ENCODE results near the gene EBF4. TPM values are rescaled to one million over a fixed set of nuclear protein-coding genes. Genes with fewer than 3 reads are reported as not detected.

EBF4 gene
- total and polyA plus RNA-seq, 10 of the 15 experiments (the other 5 are each of a cell fraction or from before 2014, with no cell fraction given) = 0.13 TPM; not detected in 9

DNA sequence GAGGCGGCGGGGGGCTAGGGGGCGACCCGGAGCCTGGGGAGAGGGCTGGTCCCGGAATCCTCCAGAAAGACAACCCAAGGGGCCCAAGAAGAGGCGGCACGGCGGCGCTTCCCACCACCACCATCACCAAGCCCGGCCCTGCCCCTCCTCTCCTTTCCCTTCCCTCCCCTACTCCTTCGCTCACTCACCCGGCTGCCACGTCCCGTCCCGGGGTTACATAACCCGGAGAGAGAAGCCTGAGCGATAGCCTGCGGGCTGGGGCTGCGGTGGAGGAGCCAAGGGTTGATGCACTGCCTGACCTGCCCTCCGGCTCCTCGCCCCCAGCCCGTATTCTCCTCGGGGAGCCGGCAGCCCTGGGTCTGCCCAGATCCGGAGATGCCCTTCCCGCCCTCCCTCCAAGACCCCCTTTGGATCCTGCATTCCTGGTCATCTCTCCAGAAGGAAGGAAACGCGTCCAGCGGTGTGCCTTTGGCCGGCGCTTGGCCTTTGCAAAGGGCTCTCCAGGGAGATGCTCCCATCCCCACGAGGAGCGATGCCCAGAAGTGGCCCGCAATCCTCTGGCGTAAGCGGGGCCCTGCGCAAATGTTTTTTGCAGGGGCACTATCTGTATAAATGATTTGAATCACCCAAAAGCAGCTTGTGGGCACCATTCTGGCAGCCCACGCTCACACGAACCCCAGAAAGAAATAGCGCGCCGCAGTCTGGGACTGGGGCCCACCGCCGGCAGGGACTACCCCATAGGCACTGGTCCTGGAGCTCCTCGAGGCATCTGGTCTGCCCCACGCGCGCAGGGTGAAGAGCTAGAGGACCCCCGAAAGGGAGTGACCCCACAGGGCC is 112.5 kb downstream of the EBF4 start:
- H3K36me3 ChIP-seq (ENCODE audit: control insufficient read depth in 2 of 2, insufficient read depth in 2 of 2, low read length in 1 of 2) = no peaks in the 10 kb centered on the region
- no peak overlapping the region for H3K4me3 ChIP-seq
- H2AFZ ChIP-seq (ENCODE audit: control insufficient read depth, low read depth, low read length) = no peak overlapping the region
- no TSS peak for BruUV-seq (replicated peaks)
- no peaks in the 10 kb centered on the region for H3K79me2 ChIP-seq (ENCODE audit: control insufficient read depth, insufficient read depth, low read length)
- H3K9ac ChIP-seq (ENCODE audit: control insufficient read depth, insufficient read depth, low read length) = no peak overlapping the region
- SMC1A ChIA-PET (ENCODE audit: uncharacterized antibody, unreplicated experiment) = no interaction called here
- ATAC-seq (no peak), DNase-seq (ENCODE audit: low read depth, low spot score) (no peak), FAIRE-seq (no peak)
- RAD21 ChIA-PET (ENCODE audit: unreplicated experiment) = no interaction called here
- no peaks in the 10 kb centered on the region for H3K4me1 ChIP-seq (ENCODE audit: control insufficient read depth, insufficient read depth, low read length)
- no peaks in the 10 kb centered on the region for H4K20me1 ChIP-seq (ENCODE audit: control insufficient read depth, insufficient read depth)
- CTCF ChIA-PET = no interaction called here
- WGBS (ENCODE audit: insufficient coverage, insufficient replicate concordance, low lambda C conversion rate, missing lambda C conversion rate) = 49% methylated on average over 36 of the region's 49 CpGs
- TF ChIP-seq POLR2AphosphoS5 (IDR thresholded peaks at IDR 0.05; ENCODE audit: low read length) (no peak), CREM (IDR thresholded peaks at IDR 0.05; ENCODE audit: low read depth) (no peak), KLF5 (IDR thresholded peaks at IDR 0.05; ENCODE audit: partially characterized antibody) (no peak), SMAD1 (IDR thresholded peaks at IDR 0.05; ENCODE audit: low read depth, partially characterized antibody) (no peak), BHLHE40 (IDR thresholded peaks at IDR 0.05; ENCODE audit: borderline replicate concordance in 1 of 2, low read depth in 2 of 2, low read length in 1 of 2) (no peak), RB1 (IDR thresholded peaks at IDR 0.05; ENCODE audit: borderline replicate concordance) (no peak), BCL11A (IDR thresholded peaks at IDR 0.05; ENCODE audit: low read depth, low read length) (no peak), ZNF217 (IDR thresholded peaks at IDR 0.05) (no peak), MEF2A (IDR thresholded peaks at IDR 0.05; ENCODE audit: insufficient read depth, low read depth, low read length) (no peak), POLR2AphosphoS2 (IDR thresholded peaks at IDR 0.05; ENCODE audit: low read depth, low read length) (no peak), NFYA (IDR thresholded peaks at IDR 0.05; ENCODE audit: borderline replicate concordance, low read depth, low read length) (no peak), GABPA (IDR thresholded peaks at IDR 0.05; ENCODE audit: low read depth) (no peak), PAX5 (IDR thresholded peaks at IDR 0.05; ENCODE audit: borderline replicate concordance, low read depth, low read length) (no peak)
- TF ChIP-seq, protein P1, sequence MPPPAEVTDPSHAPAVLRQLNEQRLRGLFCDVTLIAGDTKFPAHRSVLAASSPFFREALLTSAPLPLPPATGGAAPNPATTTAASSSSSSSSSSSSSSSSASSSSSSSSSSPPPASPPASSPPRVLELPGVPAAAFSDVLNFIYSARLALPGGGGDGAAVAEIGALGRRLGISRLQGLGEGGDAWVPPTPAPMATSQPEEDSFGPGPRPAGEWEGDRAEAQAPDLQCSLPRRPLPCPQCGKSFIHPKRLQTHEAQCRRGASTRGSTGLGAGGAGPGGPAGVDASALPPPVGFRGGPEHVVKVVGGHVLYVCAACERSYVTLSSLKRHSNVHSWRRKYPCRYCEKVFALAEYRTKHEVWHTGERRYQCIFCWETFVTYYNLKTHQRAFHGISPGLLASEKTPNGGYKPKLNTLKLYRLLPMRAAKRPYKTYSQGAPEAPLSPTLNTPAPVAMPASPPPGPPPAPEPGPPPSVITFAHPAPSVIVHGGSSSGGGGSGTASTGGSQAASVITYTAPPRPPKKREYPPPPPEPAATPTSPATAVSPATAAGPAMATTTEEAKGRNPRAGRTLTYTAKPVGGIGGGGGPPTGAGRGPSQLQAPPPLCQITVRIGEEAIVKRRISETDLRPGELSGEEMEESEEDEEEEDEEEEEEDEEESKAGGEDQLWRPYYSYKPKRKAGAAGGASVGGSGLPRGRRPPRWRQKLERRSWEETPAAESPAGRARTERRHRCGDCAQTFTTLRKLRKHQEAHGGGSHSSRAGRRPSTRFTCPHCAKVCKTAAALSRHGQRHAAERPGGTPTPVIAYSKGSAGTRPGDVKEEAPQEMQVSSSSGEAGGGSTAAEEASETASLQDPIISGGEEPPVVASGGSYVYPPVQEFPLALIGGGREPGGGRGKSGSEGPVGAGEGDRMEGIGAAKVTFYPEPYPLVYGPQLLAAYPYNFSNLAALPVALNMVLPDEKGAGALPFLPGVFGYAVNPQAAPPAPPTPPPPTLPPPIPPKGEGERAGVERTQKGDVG (CRISPR knock-in tag; IDR thresholded peaks at IDR 0.05) = no peak
- H3K9me3 ChIP-seq (replicated peaks; ENCODE audit: control insufficient read depth, insufficient read depth, low read length) = no peaks in the 10 kb centered on the region
- POLR2A ChIA-PET = no interaction called here
- intact Hi-C loops (cut with micrococcal nuclease; ENCODE audit: unreplicated experiment) (no loop called here), in situ Hi-C loops (cut with MboI) (no loop called here)
- H3K4me2 ChIP-seq (ENCODE audit: control insufficient read depth, insufficient read depth) = no peak overlapping the region
- H3K27me3 ChIP-seq (replicated peaks in 1 of 2; ENCODE audit: control insufficient read depth in 2 of 2, insufficient read depth in 2 of 2, low read length in 1 of 2) = peaks cover 7 to 20% of the 10 kb centered on the region in 2 experiments
- no peak overlapping the region for H3K27ac ChIP-seq (ENCODE audit: control insufficient read depth, insufficient read depth)

Data from GM12878 (cell line).